HG03457 (cell line): ENCODE results near the gene PPP4R1.

Experiments
- ATAC-seq: cut with Tn5 transposase; IDR thresholded peaks from one replicate; pipeline ENCODE4 v1.9.1; 2021; ENCODE audit warnings: moderate number of reproducible peaks; ENCODE audit not compliant: unreplicated experiment

Gene PPP4R1

DNA sequence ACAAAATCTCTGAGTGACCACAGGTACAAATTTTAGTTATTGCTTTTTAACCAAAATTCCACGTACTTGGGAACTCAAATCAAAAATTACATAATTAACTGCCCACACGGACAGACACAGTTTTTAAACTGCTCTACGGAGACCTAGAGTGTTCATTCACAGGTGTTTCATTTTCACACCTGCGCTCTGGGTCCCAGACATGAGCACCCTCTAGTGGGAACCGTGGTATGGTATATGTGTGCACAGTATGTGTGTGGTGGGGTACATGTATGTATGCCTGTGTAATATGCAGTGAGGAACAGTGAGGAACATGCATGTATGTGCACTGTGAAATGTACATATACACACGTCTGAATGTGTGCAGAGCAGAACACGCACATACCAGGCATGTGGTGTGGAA is 65.0 kb downstream of the PPP4R1 start:
- ATAC-seq: no peak

DNA sequence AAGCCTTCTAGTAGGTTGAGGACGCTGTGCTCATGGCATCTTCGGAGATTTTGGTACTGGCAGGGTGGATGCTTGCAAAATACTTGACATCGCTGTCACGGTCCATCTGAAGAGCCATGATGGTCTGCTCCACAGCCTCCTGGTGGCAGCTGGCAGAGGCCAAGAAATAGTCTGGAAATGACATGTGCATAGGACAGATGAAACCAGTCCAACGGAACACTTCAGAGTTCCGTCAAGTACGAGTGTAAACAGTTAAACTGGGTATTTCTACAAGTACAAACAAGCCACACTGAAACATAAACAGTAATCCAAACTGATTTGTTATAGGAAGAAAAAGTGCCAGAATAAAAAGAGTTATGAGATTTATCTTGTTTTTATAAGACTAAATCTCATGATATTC is 66.6 kb downstream of the PPP4R1 start:
- no peak for ATAC-seq

DNA sequence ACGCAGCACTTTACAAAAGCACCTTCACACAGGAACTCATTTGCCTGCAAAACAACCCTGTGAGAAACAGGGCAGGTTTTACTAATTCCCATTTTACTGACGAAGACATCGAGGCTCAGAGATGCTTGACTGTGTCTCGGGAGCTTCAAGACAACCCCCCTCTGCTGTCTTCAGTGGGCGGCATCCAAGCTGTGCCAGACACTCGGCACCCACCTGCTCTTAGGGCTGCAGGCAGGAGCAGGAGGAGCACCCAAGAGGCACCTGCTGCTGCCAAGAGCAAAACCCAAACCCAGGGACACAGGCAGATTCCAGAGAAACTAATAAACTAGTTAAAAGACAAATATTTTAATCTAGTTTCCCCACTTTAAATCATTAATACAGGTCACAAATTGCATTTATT is 67.9 kb downstream of the PPP4R1 start:
- no peak for ATAC-seq

DNA sequence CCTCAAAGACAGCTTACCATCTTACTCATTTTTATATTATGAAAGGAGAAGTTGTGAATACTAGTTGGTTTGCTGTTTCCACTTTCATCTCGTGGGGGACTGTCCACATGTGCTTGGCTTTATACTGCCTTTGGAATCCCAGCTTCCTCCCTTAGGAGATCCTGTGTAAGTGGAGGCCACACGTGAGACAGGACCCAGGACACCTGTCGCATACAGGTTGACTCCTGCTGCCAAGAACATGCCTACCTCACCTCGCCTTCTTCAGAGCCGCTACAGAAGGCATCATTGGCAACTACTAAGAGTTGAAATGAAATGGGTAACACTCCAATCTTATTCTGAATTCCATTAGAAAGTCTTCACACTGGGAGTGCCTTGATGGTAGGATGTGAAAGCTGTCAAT is 69.3 kb downstream of the PPP4R1 start:
- no peak for ATAC-seq

DNA sequence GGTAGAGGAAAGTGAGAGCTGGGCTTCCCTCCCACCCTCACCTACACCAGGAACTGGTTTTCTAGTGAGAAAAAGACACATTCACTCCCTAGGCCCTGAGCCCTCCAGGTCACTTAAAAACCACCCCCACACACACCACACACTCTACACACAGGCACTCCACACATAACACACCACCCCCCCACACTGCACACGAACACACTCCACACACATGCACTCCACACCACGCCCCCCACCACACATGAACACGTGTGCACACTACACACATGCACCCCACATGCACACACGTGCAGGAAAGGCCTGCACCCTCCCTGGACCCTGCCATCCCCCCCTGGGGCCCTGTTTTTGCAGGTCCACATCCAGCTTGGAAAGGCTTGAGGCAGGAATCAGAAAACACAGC is 71.4 kb downstream of the PPP4R1 start:
- ATAC-seq: no peak

DNA sequence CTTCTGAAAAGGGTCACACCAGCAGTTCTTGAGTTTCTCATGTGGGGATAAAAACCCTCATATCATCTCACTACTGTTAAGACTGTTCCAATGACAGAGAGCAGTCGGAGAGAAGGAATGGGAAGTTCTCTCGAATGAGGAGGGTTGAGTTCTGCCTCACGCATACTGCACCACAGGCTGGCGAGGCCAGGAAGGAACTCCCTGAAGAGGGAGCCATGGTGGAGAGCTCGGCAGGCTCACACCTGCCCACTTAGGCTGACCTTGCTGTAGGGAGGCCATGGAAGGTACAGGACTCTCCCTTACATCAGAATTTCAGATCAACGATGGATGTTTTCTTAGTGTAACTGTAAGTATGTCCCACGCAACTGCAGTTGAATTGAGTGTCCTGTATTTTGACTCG is 74.4 kb downstream of the PPP4R1 start:
- ATAC-seq: no peak

DNA sequence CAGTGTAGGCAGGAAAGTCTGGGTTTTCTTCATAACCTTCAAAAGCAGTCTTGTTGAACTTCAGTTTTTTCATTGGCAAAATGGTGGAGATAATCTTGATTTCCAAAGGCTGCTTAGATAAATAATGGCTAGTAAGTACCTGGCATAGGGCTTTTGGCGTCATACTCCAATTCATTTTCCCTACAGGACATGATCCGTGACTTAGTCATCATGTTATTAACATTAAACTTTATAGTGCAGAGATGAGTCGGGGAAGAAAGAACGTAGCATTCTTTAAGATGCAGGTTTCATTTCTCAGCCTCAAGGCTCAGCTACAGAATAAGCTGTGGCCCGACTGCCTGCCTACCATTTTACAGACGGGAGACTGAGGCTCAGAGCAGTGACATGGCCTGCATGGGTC is 75.1 kb downstream of the PPP4R1 start:
- no peak for ATAC-seq

DNA sequence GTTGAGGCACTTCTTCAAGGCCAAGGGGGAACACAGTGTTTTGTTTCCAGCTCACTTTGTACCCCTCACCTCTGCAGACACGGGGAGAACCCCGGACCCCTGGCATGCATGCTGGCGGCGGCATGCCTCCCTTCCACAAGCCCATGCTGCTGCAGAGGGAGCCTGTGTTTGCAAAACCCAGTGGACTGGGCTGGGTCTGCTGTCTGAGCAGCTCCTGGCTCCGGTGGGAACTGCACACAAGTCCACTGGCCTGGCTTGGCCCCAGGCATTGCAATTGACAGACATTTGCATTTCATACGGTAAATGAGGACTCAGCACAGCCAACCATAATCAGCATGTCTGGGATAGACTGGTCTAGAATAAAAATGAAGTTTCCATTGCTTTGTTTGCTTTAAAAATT is 76.7 kb downstream of the PPP4R1 start:
- ATAC-seq: no peak

DNA sequence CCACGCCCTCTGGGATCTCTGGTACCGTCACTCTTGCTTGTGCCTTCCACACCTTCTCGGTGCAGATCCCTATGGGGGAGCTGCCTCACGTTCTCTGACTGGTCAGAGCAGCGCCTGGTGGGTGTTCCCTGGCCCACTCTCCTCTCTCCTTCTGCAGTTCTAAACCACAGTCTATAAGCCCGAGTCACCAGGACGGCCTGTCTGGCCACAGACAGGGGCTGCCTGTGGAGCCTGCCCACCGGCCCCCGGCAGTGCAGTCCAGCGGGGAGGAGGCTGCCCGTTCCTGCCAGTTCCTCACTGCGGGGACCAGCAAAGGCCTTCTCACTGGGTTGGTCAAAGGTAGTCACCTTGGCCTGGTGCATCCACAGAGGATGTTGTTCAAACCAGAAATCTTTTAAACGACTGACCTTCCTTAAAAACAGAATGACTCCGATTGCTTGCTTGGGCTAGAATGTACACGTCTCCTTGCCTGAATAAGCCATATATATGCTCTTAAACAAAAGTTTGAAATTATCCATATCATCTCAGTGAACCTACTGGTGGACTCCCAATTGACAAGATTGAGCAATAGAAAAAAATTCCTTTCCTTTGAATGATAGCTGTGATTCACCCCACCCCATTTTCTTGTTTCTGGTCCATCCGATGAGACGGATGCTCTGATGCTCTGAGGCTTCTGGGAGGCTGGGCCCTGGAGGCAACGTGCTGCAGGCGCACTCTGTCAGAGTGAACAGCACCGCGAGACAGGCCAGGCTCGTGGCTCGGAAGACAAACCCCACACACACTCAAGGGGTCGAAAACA is 77.8 kb downstream of the PPP4R1 start:
- ATAC-seq: no peak

DNA sequence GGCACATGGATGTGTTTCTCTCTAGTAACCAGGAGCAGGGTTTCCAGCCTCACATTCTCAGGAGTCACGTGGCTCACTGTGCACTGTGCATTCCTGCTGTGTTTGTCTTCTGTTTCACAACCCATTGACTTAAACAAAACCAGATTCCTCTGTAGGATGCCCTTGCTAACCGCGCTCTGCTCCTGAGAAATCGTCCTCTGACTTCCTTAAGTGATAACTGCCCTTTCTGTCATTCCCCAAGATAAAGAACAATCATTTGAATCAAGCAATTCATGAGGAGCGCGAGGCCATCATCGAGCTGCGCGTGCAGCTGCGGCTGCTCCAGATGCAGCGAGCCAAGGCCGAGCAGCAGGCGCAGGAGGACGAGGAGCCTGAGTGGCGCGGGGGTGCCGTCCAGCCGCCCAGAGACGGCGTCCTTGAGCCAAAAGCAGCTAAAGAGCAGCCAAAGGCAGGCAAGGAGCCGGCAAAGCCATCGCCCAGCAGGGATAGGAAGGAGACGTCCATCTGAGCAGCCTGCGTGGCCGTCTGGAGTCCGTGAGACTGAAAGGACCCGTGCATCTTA is 78.8 kb downstream of the PPP4R1 start:
- no peak for ATAC-seq

DNA sequence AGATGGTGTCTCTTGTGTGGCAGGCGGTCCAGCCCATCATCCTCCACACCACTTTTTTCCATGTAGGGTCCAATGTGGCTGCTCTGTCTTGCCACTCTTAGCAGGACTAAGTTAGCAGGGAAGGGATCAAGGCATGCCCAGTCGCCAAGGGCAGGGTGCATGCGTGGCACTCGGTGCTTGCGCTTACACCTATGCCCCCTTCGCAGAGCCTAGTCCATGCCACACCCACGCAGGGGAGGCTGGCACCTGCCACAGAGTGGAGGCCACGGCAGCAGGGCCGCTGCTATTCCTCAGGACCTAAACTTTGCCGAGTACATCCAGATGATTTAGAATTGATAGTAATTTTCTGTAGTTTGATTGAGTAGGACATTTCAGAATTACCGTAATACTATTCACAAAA is 79.5 kb downstream of the PPP4R1 start:
- no peak for ATAC-seq

DNA sequence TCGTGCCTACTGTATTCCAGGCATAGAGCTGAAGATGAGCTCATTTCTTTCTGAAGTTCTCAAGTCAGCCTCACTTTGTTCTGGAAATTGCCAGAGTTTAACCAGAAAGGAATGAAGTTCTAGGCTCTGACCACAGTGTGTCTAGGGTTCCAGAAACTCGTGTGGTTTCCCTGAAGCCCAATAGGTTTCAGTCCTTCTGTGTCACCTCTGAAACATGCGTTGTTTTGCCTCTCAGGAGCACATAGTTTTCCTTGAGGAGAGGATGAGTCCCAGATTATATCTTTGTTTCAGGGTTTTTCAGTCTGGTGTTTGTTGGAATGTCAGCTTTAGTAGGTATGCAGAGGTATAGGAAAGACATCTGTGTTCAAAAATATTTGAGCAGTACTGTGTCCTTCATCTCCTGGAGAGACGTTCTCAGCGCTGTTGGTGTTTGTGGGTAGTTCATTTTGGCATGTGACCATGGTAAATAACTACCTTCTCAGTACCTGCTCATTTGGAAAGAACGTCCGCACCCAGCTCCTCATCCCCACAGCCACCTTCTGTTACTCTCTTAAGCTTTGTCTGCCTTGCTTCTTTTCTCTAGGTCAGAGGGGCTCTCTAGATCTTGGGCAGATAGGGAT is 82.5 kb downstream of the PPP4R1 start:
- no peak for ATAC-seq

DNA sequence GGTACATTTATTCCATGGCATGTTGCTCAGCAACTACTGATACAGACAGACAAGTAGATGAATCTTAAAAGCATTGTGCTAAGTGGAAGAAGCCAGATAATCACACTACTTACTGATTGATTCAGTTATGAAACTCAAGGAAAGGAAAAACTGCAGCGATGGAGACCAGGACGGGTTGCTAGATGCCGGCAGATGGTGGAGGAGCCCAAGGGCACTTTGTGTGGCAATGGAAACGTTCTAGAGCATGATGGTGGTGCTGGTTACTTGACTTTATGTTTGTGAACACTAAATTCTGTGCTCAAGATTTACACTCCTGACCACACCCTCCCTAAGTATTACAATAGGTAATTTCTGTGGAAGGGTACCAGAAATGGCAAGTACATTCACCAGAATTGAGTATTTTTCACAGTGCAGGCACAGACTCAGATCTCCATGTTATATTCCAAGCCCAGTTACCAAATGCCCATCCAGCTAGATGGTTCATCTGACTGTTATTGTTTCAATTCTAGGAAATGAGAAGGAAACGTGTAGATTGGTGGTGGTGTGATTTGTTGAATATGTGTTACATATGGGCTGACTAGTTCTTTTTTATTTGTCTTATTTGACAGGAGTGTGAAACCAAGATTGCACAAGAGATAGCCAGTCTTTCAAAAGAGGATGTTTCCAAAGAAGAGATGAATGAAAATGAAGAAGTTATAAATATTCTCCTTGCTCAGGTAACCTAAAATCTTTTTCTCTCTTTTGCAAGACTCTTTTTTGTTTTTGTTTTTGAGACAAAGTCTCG is 83.9 kb downstream of the PPP4R1 start:
- ATAC-seq: no peak

DNA sequence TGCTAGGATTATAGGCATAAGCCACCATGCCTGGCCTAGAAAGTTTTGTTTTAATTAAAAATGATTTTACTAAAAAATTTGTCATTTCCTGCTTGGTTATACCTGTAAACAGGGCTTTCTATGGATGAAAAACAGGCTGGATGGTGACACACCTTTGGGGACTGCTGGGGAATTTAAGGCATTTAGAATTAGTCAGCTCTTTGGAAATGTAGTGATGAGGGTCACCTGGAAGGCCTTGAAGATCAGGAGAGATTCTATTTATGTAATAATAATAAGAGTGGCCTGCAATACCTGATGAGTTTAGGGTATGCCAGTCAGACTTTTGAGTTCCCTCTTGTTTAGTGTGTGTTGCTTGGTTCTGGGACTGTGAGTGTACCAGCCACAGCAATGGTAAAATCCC is 87.9 kb downstream of the PPP4R1 start:
- ATAC-seq: no peak

DNA sequence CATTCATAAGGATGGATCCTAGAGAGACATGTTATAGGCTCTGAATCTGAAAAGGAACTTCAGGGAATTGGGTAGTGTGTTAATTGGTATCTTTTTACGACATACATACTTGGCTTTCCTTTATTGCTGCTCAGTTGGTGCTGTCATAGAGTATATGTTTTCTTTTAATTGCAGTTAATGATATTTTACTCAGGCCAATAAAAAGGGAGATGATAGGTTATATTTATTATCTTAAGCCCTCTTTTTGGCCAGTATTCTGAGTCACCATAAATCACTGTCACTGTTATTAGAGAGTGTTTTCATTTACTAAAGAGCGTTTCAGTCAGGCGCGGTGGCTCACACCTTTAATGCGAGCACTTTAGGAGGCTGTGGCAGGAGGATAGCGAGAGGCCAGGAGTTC is 91.4 kb downstream of the PPP4R1 start:
- ATAC-seq: no peak

DNA sequence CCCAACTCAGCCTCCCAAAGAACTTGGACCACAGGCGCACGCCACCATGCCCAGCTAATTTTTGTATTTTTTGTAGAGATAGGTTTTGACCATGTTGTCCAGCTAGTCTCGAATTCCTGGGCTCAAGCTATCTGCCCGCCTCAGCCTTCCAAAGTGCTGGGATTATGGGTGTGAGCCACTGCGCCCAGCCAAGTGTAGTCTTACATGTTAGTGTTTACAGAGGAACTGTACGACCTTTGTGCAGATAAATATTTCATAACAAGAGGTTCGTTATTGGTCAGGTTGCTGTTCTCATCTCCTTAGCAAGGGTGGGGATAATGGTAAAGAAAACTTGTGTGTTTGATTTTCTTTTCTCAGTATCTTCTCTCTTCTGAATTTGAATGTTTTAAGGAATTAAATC is 92.6 kb downstream of the PPP4R1 start:
- no peak for ATAC-seq

DNA sequence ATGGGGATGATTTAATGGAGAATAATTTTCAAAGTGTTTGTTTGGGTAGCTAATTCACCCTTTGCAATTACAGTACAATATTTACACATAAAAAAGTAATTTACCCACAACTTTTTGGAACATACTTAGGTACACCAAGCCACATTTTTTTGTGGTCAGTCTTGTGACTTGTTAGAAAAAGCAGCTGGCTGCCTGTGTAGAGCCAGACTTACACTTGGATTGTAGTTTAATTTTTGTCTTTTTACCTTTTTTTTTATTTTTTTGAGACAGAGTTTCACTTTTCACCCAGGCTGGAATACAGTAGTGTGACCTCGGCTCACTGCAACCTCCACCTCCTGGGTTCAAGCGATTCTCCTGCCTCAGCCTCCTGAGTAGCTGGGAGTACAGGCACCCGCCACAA is 93.7 kb downstream of the PPP4R1 start:
- no peak for ATAC-seq

DNA sequence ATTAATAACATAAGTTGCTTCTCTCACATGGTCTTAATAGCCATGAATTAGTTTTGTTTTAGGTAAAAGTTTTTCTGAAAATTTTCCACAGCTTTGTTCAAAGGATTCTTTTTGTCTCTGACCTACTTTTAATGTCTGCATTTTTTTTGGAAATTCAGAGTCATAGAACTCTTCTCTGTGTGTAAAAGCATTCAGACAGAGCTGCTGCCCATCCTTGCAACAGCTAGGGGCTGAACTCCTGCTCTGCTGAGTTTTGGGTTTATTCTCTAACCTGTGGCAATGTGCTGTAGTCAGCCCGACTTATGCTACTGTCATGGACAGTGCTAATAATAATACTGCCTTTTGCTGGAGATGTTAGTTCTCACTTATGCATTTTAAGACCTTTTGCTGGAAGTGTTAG is 95.0 kb downstream of the PPP4R1 start:
- ATAC-seq: no peak

DNA sequence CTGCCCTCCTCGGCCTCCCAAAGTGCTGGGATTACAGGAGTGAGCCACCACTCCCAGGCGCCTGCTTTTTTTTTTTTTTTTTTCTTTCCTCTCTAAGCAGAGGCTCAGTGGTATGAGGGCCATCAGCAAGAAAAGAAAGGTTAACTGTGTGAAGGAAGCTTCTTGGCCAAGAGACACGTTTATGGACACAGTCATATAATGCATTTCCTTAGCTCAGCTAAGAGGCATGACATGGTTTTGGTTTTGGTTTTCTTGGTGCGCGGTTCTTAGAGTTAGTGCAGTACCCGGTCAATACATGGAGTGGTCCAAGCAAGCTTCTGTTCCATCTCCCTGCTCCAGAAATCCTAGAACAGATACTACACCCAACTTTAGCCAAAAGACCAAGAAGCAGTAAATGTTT is 96.5 kb downstream of the PPP4R1 start:
- ATAC-seq: no peak

DNA sequence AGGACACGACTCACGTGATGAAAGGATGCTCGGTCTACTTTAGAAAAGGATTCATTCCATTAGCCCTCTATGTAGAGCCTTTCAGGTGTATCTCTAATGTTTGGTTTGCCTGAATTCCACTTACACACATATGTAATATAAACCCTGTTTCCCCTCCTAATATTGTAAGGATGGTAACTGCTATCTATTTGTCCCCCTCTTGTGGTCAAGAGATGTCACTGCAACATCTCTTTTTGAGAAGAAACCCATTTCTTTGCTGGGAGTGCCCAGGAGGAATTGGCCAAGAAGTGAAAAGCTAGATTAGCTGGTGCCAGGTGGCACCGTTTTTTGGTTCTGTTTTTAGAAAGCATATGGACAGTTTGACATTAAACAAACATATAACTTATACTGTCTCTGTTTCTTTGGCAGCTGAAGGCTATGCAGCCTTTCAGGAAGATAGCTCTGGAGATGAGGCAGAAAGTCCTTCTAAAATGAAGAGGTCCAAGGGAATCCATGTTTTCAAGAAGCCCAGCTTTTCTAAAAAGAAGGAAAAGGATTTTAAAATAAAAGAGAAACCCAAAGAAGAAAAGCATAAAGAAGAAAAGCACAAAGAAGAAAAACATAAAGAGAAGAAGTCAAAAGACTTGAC is 97.8 kb downstream of the PPP4R1 start:
- no peak for ATAC-seq

DNA sequence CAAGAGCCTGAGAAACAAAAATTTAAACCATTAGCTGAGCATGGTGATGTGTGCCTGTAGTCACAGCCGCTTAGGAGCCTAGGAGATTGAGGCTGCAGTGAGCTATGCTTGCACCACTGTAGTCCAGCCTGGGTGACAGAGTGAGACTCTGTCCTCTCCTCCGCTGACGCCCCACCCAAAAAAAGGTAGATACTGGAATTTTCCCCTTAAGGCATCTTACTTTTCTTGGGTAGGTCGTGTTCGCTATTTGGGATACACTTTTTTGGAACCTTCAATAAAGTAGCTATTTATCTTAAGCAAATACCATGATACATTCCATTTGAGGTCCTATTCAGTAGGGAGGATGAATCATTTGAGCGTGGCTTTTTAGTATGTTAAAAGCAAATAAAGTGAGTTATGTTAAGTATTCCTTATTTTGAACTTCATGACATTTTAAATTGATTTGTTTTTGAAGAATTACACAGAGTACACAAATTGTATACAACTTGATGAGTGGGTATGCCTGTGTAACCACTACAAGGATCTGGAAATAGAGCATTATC is 100.3 kb downstream of the PPP4R1 start:
- ATAC-seq: no peak
